Panc1 (cell line): ENCODE results near the gene ZDHHC20. TPM values are rescaled to one million over a fixed set of nuclear protein-coding genes. Genes with fewer than 3 reads are reported as not detected.

Source experiments
- ATAC-seq: fragments of 200-7000 bp; cut with Tn5 transposase; 2 replicates; pipeline ENCODE4 v1.9.1; 2020; ENCODE audit warnings: mild to moderate bottlenecking, moderate library complexity
- BruUV-seq: library from RNA; stranded (reverse); fragments of 400-500 nt; replicated peaks from 2 replicates; lab custom pipeline; 2021; lab: Mats Ljungman, UMichigan
- CTCF ChIA-PET: fragments of 300-600 bp; sonication (Branson Sonifier 250); formaldehyde crosslinking; loops from one replicate; lab custom pipeline; 2022; ENCODE audit warnings: antibody characterized with exemption; lab: Charles Lee
- POLR2A ChIA-PET: fragments of 300-600 bp; sonication (Branson Sonifier 250); formaldehyde crosslinking; loops from one replicate; lab custom pipeline; 2022; ENCODE audit warnings: antibody characterized with exemption; lab: Charles Lee
- DNase-seq: peaks from one replicate; pipeline ENCODE4 v3.0.0-alpha.2; 2010; ENCODE audit warnings: low read depth, low spot score
- H3K27ac ChIP-seq: 2 replicates; pipeline ENCODE4 v1.5.1; 2011; ENCODE audit warnings: mild to moderate bottlenecking, low read length, inconsistent platforms
- H3K27me3 ChIP-seq: fragments of 200-500 bp; sonication (Bioruptor generic); 2 replicates; pipeline ENCODE4 v1.6.0; 2014; ENCODE audit warnings: low read length, inconsistent platforms; ENCODE audit not compliant: control insufficient read depth, insufficient read depth
- H3K36me3 ChIP-seq: fragments of 200-500 bp; sonication (Bioruptor generic); 2 replicates; pipeline ENCODE4 v1.5.1; 2014; ENCODE audit warnings: inconsistent platforms, mild to moderate bottlenecking, low read length, moderate library complexity; ENCODE audit not compliant: control insufficient read depth, insufficient read depth
- H3K4me1 ChIP-seq: 2 replicates; pipeline ENCODE4 v1.5.1; 2011; ENCODE audit warnings: inconsistent platforms, mild to moderate bottlenecking, low read length, moderate library complexity; ENCODE audit not compliant: control insufficient read depth, insufficient read depth
- H3K4me3 ChIP-seq, 2 experiments: 2 replicates each; pipeline ENCODE4 v1.5.1; 2011 to 2012; ENCODE audit warnings: low read depth in 2 of 2, low read length in 2 of 2, mild to moderate bottlenecking in 2 of 2, inconsistent platforms in 1 of 2, moderate library complexity in 1 of 2
- H3K9me3 ChIP-seq: fragments of 200-500 bp; sonication (Bioruptor generic); 2 replicates; pipeline ENCODE4 v1.5.1; 2014; ENCODE audit warnings: low read depth, mild to moderate bottlenecking, inconsistent platforms, low read length, moderate library complexity; ENCODE audit not compliant: control insufficient read depth, insufficient read depth
- CTCF ChIP-seq: fragments of 450-650 bp; IDR thresholded peaks from 2 replicates; pipeline ENCODE4 v1.5.1; 2017; ENCODE audit warnings: mild to moderate bottlenecking
- POLR2AphosphoS5 ChIP-seq: IDR thresholded peaks from 2 replicates; pipeline ENCODE4 v1.6.1; 2012; ENCODE audit warnings: mild to moderate bottlenecking, low read depth, low read length, moderate library complexity
- REST ChIP-seq, 2 experiments: IDR thresholded peaks; 2 replicates each; pipeline ENCODE4 v1.6.1; 2011 to 2012; ENCODE audit warnings: low read depth in 2 of 2, control low read depth in 1 of 2, low read length in 1 of 2, mild to moderate bottlenecking in 1 of 2, moderate library complexity in 1 of 2; ENCODE audit not compliant: insufficient read depth in 1 of 2
- SIN3A ChIP-seq: IDR thresholded peaks from 2 replicates; pipeline ENCODE4 v1.6.1; 2012; ENCODE audit warnings: low read depth, mild to moderate bottlenecking, low read length, moderate library complexity, borderline replicate concordance; ENCODE audit not compliant: insufficient read depth
- TCF7L2 ChIP-seq: IDR thresholded peaks from 2 replicates; pipeline ENCODE4 v1.6.1; 2011; ENCODE audit warnings: mild to moderate bottlenecking, low read depth, low read length, inconsistent platforms
- in situ Hi-C: cut with HindIII; loops from 2 replicates; pipeline ENCODE4 v1.10.0; 2016; ENCODE audit warnings: low sequenced_read_pairs, low pct_unique_long_range_greater_than_20kb
- intact Hi-C: fragments of 100-400 bp; cut with micrococcal nuclease; formaldehyde crosslinking; loops from one replicate; pipeline ENCODE4 v1.10.0; 2022; ENCODE audit not compliant: unreplicated experiment
- total RNA-seq: library from RNA; stranded (reverse); gene quantifications from one replicate; pipeline ENCODE4 v1.2.1, GENCODE V29; 2021; ENCODE audit not compliant: unreplicated experiment

ZDHHC20 gene
- total RNA-seq, 1 experiment from 2014 or later = 38.7 TPM

GRCh38 chr13:21348488-21349120, 110.5 kb downstream of the ZDHHC20 start:
- no TSS peak for BruUV-seq
- Histone ChIP-seq H3K9me3 (no peaks in the 10 kb centered on the region), H3K27me3 (no peaks in the 10 kb centered on the region), H3K36me3 (no peaks in the 10 kb centered on the region), H3K27ac (no peak overlapping the region), H3K4me3 (no peak overlapping the region), H3K4me1 (no peaks in the 10 kb centered on the region)
- intact Hi-C loops (no loop called here), in situ Hi-C loops (no loop called here)
- ChIA-PET CTCF (no interaction called here), POLR2A (no interaction called here)
- TF ChIP-seq SIN3A = no peak
- TF ChIP-seq REST (IDR thresholded peaks at IDR 0.05; ENCODE audit: insufficient read depth in 1 of 2, low read depth in 2 of 2, low read length in 1 of 2) = no peak
- no peak for TF ChIP-seq CTCF
- no peak for TF ChIP-seq POLR2AphosphoS5
- DNase-seq (no peak), ATAC-seq (no peak)

GRCh38 chr13:21347753-21348318, 111.3 kb downstream of the ZDHHC20 start:
- H3K36me3 ChIP-seq = no peaks in the 10 kb centered on the region
- H3K27ac ChIP-seq = no peak overlapping the region
- no peak overlapping the region for H3K4me3 ChIP-seq
- no peak for TF ChIP-seq POLR2AphosphoS5
- no peak for TF ChIP-seq TCF7L2
- TF ChIP-seq REST (IDR thresholded peaks at IDR 0.05; ENCODE audit: insufficient read depth in 1 of 2, low read depth in 2 of 2, low read length in 1 of 2) = no peak
- no peak for TF ChIP-seq CTCF
- no peak for TF ChIP-seq SIN3A
- DNase-seq = no peak
- no peaks in the 10 kb centered on the region for H3K9me3 ChIP-seq
- intact Hi-C loops (no loop called here), in situ Hi-C loops (no loop called here)
- ChIA-PET POLR2A (no interaction called here), CTCF (no interaction called here)
- no peak for ATAC-seq
- no TSS peak for BruUV-seq
- H3K27me3 ChIP-seq = no peaks in the 10 kb centered on the region
- no peaks in the 10 kb centered on the region for H3K4me1 ChIP-seq
